ENCODE measurements around the gene CLSTN3.

Gene CLSTN3

DNA sequence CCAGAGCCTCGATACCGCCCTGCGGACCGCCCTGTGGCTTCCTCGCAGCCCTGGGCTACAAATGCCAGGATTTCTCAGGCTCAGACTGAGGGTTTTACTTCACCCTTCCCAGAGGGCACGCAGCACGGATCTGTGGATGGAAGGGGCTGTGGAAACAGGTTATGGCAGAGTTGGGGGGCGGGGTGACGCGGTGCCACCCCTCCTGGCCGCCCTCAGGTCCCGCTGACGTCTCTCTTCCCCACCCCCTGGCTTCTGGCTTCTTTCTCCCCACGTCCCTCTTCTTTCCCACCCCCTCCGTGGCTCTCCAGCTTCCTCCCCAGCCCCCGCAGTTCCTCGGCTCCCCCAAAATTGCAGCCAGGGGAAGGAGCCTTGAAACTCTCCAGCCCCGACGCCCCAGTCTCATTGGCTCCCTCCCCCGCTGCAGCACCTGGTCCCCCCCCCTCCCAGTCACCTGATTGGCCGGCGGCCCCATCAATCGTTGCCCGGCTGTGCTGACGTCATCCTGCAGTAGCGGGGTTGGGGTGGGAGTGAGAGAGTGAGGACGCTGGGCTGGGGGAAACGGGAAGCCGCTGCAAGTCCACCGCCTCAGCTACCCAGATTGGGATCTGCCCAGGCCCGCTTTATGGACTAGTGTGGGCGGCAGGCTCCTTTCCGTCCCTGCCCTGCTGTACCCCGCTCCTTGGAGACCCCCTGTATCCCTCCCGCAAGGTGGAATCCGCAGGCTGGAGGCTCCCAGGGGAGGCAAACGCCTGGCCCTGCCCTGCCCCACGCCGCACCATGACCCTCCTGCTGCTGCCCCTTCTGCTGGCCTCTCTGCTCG, at the start of gene CLSTN3:
Gene CLSTN3 (plus strand): TSS at position 500 of the 820 bp plus-strand sequence. CDS start 278 bp downstream, at position 778.
- DNase-seq: peak; percentile 80

DNA sequence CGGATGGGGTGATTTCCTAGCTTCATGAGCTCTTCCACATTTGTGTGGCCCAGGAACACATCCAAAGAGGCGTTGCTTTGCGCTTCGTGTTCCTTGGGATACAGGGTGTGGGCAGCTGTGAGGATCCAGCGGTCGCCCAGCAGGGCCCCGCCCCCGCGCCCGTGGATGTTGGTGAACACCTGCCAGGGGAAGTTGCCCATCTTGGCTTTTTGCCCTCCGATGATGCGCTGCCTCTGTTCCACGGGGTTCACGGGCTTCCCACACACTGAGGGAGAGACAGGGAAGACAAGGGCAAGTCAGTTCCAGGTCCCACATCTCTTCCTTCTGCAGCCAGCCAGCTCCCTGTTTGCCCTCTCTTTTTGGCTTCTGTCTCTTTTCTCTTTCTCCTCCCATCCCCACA, 49.1 kb upstream of the CLSTN3 start:
- no peak for DNase-seq

DNA sequence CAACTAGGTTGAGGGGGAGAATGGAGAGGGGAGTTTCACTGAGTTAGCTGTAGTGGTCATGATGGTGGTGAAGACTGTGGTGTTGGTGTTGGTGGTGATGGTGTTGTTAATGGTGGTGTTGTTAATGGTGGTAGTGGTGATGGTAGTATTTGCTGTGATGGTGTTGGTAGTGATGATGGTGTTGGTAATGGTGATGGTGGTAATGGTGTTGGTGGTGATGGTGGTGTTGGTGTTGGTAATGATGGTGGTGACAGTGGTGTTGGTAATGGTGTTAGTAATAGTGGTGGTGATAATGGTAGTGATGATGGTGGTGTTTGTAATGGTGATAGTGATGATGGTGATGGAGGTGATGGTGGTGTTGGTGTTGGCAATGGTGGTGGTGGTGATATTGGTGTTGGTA, 47.0 kb upstream of the CLSTN3 start:
- DNase-seq: no peak

DNA sequence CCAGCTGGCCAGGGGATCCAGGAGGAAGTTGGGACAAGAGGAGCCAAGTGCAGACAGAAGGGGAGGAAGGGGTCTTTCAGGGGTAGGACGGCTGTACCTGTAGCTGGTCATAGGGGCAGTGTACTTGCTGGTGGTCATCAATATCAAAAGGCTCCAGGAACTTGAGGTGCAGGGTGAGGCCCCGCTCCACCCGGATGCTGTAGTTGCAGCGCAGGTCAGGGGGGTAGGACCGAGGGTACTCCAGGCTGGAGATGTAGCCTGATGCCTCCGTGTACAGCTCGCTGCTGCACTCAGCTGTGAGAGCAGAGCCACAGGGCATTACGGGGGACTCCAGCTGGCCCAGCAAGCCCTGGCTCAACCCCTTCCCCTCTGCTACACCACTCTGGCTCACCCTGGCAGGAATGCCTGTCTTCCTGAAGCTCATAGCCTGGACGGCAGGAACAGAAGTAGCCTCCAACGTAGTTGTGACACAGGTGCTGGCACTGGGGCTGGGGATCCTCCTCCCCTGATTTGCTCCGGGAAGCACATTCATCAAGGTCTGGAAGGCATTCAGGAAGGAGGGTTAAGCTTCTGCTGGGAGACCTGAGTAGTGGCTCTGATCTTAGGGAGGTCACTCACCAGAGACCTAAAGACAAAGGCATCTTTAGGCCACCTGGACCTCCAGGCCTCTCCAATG, 40.8 kb upstream of the CLSTN3 start:
- no peak for DNase-seq

DNA sequence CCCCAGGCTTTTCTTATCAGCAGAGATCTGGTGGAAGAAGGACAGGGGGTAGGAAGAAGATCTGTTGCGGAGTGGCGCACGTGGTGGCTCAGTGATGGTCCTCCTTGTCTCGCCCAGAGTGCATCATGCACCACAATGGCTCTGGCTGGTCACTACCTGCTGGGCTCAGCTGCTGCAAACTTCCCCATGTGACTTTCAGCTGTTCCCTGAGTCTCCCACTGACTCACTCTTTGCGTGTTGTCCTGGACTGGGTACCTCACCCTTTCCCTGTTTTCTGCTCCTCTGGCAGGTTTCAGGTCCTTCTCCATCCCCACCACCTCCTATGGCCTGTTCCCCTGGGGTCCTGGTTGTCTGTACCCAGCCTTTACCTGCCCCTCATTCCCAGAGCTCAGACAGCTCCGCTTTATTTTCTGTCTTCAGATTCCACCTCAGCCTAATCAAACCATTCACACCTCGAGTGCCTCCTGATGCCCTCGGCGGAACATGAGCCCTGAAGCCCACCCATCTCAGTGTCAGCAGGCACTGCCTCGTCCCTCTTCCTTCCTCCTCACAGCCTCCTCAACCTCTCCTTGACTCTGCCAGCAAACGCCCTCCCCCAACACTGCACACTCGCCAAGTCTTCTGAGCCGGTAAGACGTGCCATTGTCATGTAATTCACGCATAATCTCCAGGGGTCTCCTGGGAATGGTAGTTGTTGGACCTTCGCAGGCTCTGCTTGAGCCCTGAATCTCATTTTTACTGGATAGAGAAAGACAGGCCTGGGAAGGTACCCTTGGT, 39.8 kb upstream of the CLSTN3 start:
- no peak for DNase-seq

DNA sequence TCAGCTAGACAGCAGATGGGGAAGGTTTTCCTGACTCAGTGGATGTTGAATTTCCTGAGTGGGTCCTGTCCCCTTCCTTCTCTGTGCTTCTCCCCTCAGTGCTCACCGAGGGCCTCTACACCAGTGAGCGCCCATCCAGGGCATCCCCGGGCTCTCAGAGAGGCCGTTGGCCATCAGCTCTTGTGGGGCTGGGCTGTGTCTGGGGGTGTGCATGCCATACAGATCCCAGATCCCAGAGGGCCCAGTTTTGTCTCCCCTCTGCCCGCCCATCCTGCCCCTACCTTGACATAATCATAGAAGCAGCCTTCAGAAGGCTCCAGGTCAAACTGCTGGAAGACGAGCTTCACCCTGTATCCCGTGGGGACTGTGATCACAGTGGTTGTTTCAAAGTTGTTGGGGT, 39.0 kb upstream of the CLSTN3 start:
- no peak for DNase-seq

DNA sequence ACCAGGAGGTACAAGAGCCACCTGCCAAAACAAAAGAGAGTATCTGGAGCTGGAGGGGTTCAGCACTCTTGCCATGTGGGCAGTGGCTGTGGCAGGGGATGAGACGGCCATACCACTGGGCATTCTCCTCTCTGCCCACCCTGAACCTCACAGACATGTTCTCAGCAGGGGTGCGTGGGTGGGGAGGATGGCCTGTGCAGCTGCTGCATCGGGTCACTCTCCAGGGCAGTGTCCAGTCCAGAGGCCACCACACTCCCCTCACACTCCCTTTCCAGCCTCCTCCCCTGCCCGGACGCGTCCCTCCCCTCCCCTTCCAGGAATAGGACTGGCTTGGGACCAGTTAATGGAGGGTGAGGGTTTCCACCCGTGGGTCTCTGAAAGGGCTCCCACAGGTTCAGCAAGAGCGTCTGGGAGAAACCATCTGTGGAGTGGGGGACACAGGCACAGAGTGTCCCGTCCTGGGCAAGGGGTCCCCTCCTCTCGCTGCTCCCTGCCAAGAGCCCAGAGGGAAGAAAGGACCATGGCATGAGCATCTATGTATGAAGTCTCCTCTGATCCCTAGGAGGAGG, 38.4 kb upstream of the CLSTN3 start:
- DNase-seq: no peak

DNA sequence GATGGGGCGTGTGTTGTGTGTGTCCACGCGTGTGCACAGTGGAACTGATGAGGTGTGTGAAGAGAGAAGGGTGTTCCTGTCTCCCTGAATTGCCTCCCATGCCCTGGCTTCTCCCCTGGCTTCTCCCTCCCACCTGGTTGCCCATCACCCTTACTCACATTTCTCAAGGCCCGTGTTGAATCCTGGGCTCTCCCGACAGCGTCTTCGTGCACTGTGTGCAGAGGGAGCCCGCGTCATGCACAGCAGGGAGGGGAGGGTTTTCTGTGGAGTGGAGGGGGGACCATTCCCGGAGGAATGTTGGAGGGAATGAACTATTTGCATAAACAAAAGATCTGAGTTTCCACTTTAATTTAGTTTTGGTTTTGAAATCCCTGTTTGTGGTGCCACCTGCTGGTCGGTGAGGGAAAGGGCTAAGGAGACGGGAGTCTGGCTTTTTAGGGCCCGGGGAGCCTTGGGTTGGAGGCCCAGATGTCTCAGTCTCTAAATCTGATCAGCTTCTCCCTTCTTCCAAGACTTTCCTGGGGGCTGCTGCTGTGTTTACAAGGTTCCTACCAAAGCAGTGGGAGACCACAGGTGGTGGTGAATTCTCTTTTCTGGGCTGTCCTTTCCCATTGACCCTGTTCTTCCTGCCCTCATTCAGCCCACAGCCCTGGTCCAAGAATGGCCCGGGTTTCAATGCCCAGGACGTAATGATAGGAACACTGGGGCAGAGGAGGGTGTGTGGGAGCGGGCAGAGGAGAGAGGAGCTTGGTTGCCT, 37.8 kb upstream of the CLSTN3 start, which contains the start of gene C1R:
Gene C1R (minus strand): TSS at position 217 of the 757 bp plus-strand sequence. CDS start 57 bp downstream, at position 160.
- DNase-seq: peak; percentile 35

DNA sequence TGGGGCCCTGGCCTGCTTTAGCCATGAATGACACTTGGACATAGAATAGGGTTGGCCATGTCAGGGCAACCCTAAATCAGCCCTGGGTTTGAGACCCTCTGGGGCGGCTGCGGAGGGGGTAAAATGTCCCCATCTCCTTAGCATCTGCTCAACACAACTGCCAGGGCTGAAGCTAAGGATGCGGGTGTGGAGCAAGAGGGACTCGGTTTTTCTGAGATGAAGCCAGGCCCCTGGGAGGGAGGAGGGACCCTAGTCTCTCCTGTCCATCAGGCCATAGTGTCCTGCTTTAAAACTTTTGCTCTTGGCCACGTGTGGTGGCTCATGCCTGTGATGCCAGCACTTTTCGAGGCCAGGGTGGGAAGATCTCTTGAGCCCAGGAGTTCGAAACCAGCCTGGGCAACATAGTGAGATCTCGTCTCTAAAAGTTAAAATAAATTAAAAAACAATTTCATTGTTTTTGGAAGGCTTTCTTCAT, 37.1 kb upstream of the CLSTN3 start:
- DNase-seq: no peak

DNA sequence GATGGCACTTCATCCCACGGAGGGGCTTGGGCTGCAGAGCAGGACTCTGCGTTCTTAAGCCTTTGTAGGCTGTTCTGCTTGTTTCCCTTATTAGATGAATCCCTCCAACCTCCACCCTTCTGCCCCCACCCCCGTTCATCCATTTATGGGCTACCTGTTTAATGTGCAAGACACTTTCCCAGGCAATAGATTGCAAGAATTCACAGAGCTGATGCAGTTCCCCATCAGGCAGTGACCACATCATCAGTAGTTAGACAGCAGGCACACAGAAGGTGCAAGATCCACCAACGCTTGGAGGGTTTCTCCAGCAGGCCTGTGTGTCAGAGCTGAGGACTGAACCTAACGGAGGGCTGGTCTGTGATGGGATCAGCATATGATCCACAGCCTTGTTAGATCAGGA, 36.7 kb upstream of the CLSTN3 start:
- DNase-seq: no peak

DNA sequence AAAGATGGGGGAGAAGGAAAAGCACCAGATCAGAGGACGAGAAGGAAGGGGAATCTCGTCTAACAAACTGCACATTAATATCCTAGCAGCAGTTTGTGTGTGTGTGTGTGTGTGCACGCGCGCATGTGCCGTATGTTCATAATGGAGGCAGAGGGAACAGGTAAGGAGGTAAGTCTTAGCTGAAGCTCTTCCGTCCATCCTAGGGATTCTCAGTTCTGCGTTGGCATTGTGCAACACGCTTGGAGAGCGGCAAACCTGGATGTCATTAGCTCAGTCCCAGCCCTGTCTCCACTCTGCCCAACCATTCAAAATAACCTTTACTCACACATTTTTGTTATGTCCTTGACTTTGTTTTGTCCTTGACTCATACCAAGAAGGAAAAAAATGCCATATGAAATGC, 36.3 kb upstream of the CLSTN3 start:
- no peak for DNase-seq

DNA sequence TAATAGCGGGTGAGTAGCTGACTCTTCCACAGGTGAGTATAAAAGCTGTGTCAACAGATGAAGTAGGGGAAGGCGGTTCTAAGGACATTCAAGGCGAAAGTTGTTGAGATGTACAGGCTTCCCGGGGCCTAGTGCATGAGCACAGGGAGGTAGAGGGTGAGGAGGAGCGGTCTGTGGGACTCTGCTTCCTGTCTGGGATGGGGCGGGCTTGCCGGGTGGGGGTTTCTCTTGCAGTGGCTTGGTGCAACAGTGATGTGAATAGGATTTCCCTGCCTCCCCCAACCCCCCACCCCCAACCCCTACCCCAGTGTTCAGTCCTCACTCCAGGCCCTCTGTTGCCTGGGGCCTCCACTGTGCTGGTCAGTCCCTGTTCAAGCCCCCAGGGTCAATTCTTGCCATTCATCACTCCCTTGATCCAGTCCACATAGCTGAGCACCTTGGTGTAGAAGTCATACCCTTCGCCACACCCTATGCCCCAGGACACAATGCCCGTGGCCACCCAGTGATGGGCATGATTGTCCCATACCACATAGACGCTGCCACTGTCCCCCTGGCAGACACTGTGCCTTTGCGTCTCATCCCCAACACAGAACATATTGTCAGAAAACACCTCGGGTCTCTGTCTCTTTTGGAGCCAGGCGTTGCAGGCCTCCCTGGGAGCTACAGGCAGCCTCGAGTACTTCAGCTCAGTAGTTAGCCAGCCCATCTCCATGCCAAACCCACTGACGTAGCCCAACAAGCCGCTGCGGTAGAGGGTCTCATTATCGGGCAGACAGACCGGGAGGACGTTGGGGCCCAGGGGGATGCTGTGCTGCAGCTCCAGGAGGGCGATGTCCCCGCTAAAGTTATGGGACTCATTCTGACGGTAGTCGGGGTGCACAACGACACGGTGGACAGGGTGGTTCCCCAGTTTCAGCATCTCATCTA, 33.9 kb upstream of the CLSTN3 start:
- DNase-seq: no peak

DNA sequence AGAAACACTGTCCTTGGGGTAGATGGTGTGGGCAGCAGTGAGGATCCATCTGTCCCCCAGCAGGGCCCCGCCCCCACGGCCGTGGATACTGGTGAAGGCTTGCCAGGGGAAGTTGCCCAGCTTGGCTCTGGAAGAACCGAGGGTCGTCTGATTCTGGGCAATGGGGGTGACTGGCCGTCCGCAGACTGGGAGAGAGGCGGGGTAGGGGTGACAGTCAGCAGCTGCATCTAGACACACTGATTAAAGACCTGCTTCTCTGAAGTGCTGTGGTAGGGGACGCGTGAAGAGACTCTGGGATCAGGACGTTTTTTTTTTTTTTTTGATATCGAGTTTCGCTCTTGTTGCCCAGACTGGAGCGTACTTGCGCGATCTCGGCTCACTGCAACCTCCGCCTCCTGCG, 33.2 kb upstream of the CLSTN3 start:
- DNase-seq: no peak

DNA sequence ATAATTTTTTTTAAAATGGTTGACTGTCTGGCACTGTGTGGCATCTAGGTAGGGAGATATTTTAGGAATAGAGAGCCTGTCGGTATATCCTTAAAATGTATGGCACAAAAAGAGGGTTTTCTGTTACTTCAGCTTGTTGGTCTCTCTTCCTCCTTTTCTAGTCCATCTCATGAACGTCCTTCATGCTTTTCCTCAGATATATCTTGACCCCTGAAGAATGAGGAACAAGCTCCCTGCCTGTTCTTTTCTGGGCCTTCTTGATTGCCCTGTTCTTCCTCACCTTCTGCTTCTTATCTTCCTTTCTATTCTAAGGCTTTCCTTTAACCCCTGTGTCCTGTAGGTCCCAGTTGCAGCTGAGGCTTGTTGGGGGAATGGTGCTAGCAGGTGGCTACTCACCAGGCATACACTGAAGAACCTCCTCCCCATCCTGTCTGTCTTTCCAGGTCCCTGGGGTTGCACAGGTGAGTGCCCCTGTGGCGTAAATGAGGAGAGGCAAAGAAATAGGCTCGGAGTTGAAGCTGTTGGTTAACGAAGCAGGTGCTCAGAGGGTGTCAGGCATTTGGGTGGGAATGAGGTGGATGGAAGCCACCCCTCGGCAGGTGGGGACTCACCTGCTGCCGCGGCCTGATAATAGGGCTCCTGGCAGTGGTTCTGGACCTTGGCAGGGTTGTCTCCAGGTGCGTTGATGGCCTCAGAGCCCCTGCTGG, 30.7 kb upstream of the CLSTN3 start:
- DNase-seq: no peak

DNA sequence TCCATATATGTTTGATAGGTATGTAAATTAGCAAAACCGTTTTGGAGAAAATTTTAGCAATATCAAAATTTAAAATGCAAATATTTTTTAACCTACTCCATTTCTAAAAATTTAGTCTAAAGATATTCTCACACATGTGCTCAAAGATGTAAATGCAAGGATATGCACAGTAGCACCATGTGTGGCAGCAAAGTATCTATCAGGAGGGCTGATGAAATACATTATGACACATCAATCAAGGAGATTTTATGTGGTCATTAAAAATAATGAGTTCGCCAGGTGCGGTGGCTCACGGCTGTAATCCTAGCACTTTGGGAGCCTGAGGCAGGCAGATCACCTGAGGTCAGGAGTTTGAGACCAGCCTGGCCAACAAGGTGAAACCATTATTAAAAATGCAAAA, 29.9 kb upstream of the CLSTN3 start:
- peak; percentile 3 for DNase-seq

DNA sequence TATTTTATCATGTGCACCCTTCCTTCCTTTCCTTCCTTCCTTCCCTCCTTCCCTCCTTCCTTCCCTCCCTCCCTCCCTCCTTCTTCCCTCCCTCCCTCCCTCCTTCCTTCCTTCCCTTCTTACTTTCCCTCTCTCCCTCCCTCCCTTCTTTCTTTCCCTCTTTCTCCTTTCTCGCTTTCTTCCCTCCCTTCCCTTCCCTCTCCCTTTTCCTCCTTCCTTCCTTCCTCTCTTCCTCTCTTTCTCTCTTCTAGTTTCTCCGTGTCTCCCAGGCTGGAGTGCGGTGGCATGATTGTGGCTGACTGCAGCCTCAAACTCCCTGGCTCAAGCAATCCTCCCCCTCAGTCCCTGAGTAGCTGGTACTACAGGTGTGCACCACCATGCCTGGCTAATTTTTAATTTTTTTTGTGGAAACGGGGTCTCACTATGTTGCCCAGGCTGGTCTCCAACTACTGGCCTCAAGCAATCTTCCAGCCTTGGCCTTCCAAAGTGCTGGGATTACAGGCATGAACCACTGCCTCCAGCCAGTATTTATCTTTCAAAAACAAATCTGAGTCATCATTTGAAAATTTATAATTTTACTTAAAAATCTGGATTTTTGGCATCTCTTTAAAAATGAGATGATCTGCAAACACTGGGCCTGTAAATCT, 29.0 kb upstream of the CLSTN3 start:
- no peak for DNase-seq

DNA sequence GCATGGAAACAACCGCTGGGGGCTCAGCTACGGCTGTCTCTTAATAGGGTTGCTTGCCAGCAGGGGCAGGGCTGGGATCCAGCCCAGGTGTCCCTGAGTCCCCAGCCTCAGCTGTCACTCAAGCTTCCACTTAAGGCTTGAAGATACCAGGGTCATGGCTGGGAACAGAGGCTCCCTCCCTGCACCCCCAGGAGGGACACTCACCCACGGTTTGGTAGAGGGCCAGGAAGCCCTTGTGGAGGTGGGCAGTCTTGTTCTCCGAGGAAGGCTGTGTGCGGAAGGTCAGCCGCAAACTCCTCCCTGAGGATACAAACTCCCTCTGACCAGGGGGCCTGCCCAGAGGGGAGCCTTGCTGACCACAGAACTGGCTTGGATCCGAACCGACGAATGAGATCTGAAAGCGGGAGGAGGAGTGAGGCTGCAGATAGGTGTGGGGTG, 28.5 kb upstream of the CLSTN3 start:
- DNase-seq: no peak

DNA sequence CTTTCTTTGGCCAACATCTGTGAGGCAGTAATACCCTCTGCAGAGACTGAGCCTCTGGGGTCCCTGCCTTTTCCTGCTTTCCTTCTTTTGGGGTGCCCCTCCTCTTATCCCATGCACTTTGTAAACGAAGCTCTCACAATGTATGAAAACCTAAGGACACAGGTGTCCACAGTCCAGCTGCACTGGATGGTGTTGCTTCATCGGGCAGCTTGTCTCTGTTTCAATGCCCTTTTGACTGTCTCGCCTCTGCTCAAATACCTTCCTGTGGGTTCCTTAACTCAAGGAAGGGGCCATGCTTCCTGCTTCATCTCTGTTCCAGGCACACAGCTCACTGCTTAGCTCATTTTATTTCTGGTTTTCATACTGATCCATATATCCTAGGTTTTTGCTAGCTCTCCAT, 27.6 kb upstream of the CLSTN3 start:
- DNase-seq: no peak

DNA sequence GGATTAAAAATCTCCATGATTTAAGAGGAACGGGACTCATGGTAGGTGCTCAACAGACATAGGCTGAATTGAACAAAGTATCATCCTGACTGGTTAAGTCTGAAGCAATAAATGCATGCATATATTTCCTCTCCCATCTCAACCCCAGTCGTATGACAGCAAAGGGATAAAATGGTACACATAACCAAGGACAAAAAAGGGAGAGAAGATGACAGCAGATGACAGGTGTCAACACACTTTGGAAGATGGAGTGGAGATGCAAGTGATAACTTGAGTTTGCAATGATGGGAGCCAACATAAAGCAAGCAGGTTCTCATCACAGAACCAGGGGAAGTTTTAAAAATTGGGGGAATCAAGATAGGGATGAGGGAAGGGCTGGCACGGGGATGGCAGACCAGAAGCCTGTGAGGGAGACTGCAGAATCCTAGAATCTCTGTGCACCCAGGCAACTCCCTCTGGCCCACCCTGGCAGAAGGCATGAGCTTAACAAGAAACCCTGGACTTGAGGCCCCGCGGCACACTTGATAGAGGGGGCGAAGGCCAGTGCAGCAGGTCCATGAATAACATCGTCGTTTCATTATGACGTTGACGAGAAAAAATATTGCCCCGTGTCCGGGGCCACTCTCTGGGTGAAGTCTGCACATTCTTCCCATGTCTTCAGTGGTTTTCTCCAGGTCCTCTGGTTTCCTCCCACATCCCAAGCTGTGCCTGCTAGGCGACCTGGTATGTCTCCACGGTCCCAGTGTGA, 26.2 kb upstream of the CLSTN3 start:
- no peak for DNase-seq
